Motor neuron (in vitro differentiated cells): ENCODE results near the gene DCTD. TPM values are rescaled to one million over a fixed set of nuclear protein-coding genes. Genes with fewer than 3 reads are reported as not detected.
A peak's percentile ranks its signal among the peaks of the same experiment; 100 is the strongest.

ENCODE experiments used
- ATAC-seq, 8 experiments: fragments of 200-7000 bp; cut with Tn5 transposase; replicated peaks in 6 of 8; 2 replicates each; pipeline ENCODE4 v1.8.0; 2021; ENCODE audit warnings: mild to moderate bottlenecking in 8 of 8, moderate library complexity in 8 of 8
- H3K27ac ChIP-seq, 2 donors: fragments of 250-450 bp; sonication (Bioruptor Pico); 2 replicates each; pipeline ENCODE4 v1.9.0; 2021; ENCODE audit warnings: antibody characterized with exemption in 2 of 2, mild to moderate bottlenecking in 2 of 2, moderate library complexity in 1 of 2
- H3K4me1 ChIP-seq, 2 donors: fragments of 250-450 bp; sonication (Bioruptor Pico); replicated peaks in 1 of 2; 2 replicates each; pipeline ENCODE4 v1.6.1; 2021; ENCODE audit warnings: antibody characterized with exemption in 2 of 2, mild to moderate bottlenecking in 2 of 2, moderate library complexity in 1 of 2
- H3K4me3 ChIP-seq, 5 donors: fragments of 250-450 bp; sonication (Bioruptor Pico); 2 replicates each; pipeline ENCODE4 v1.9.0; 2021; ENCODE audit warnings: antibody characterized with exemption in 5 of 5, mild to moderate bottlenecking in 5 of 5, moderate library complexity in 4 of 5
- WGBS, 10 experiments: fragments of 450-650 bp; shearing (Covaris generic); methylation state at CpG; one replicate each; pipeline ENCODE4 v1.0.0; 2022; 5-methylcytosine and 5-hydroxymethylcytosine counted together
- in situ Hi-C, 9 experiments: fragments of 400-800 bp; cut with MboI; loops; one replicate each; pipeline ENCODE4 v1.15.0; 2021; ENCODE audit warnings: low sequenced_read_pairs in 9 of 9, low pct_unique_long_range_greater_than_20kb in 2 of 9; ENCODE audit not compliant: unreplicated experiment in 9 of 9
- total RNA-seq, 8 experiments: library from RNA; unstranded; fragments of 300-600 nt; gene quantifications; 2 replicates each; pipeline versions ENCODE4 v1.2.3 to v1.2.4, GENCODE V29; 2022

Gene DCTD
- total RNA-seq, 8 experiments from 2014 or later, result 26.8 to 99.4 (median 55.5) TPM

DNA sequence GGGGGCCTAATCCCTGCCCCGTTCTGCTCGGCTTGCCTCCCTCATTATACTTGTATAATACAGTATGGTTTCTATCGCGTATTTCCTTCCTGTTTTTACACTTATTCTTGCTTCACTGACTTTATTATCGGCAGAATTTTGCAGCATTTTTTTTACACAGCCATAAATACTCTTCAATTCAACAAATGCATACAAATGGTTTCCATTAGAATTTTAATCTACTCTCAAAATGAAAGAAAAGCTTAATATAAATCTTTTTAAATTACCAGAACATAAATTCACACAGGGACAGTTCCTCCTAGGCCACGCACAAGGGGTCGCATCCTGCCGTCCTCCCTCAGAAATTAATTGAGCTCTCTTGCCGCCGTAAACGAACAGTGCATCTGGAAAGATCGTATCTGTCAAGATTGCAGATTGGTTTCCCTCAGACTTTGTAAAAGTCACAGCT lies 42.9 kb downstream of the DCTD start:
- H3K4me3 ChIP-seq, result peak overlapping the region in 1 of 5 donors; percentile 2
- peak in 5 of 8 experiments; percentile 74 to 89 (median 82) for ATAC-seq
- H3K4me1 ChIP-seq, result peaks cover 39 to 42% of the 10 kb centered on the region in 2 donors
- WGBS, 10 experiments, result 9 to 92% (median 43%) methylated on average over 6 to 12 of the region's 12 CpGs
- H3K27ac ChIP-seq, result peak overlapping the region; percentile 4 to 38
- in situ Hi-C loops, result no loop called here

- in situ Hi-C loops, result no loop called here
- Histone ChIP-seq H3K27ac (peak overlapping the region; percentile 4 to 38), H3K4me1 (peaks cover 39 to 42% of the 10 kb centered on the region in 2 donors), H3K4me3 (no peak overlapping the region)
- ATAC-seq, result peak in 2 of 8 experiments; percentile 2 to 4
- 75 to 100% (median 90%) methylated on average over 1 to 7 of the region's 13 CpGs; no CpG with 5 or more reads in 4 of the 10 experiments for WGBS, 10 experiments
These were observed 43.5 kb downstream of the DCTD start for GRCh38 chr4:182873726-182874125.

- H3K27ac ChIP-seq, result peak overlapping the region; percentile 4 to 38
- peaks cover 37 to 39% of the 10 kb centered on the region in 2 donors for H3K4me1 ChIP-seq
- H3K4me3 ChIP-seq, result no peak overlapping the region
- in situ Hi-C loops, result no loop called here
- 77 to 100% (median 93%) methylated on average over 2 to 11 of the region's 15 CpGs; no CpG with 5 or more reads in 2 of the 10 experiments for WGBS, 10 experiments
- ATAC-seq, result no peak
These were observed 43.9 kb downstream of the DCTD start for GRCh38 chr4:182873289-182873688.

GRCh38 chr4:182872886-182873285 lies 44.3 kb downstream of the DCTD start:
- in situ Hi-C loops, result no loop called here
- WGBS, 10 experiments, result 82 to 97% (median 94%) methylated on average over 4 to 12 of the region's 13 CpGs; no CpG with 5 or more reads in 3 of the 10 experiments
- Histone ChIP-seq H3K4me3 (no peak overlapping the region), H3K27ac (no peak overlapping the region), H3K4me1 (peaks cover 35 to 39% of the 10 kb centered on the region in 2 donors)
- ATAC-seq, result no peak

DNA sequence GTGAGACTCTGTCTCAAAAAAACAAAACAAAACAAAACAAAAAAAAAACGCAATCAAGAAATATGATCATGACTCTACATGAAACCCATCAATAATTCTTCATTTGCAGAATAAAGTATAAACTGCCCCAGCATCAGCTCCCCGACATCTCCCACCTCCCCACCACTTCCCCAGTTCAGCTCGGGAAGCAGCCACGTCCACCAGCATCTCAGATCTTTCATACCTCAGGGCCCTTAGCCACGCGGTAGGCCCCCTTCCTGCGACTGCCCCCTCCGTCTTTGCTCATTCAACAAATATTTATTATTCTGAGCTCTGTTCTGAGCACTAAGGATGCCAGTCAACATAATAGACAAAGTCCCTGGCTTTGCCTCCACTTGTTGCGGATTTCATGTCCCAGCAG lies 45.6 kb downstream of the DCTD start:
- 50 to 100% (median 79%) methylated on average over 2 to 8 of the region's 9 CpGs; no CpG with 5 or more reads in 2 of the 10 experiments for WGBS, 10 experiments

DNA sequence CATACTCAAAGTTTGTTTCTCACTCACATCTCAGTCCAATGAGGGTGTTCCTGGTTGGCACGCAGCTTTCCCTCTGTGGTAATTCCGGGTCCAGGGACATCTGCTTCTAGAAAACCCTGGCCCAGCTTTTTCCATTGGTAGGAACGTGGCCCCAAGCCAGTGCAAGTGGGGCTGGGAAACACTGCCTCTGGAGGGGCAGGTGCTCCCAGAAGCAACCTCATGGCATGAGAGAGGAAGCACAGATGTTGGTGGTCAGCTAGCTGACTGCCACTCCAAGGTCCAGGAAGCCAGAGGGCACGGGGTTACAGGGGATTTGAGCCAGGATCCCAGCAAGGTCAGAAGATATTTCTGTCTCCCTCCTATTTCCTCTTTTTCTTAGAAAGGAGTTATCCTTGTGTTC lies 47.5 kb downstream of the DCTD start:
- H3K27ac ChIP-seq, result no peak overlapping the region
- no peak for ATAC-seq
- WGBS, 10 experiments, result 31 to 100% (median 71%) methylated on average over 1 to 3 of the region's 4 CpGs; no CpG with 5 or more reads in 3 of the 10 experiments
- peaks cover 31 to 42% of the 10 kb centered on the region in 2 donors for H3K4me1 ChIP-seq
- H3K4me3 ChIP-seq, result no peak overlapping the region
- in situ Hi-C loops, result no loop called here

More for the DNA sequence above, 45.6 kb downstream of the DCTD start:
- Histone ChIP-seq H3K4me1 (peaks cover 40 to 44% of the 10 kb centered on the region in 2 donors), H3K27ac (no peak overlapping the region), H3K4me3 (no peak overlapping the region)
- ATAC-seq, result no peak
- in situ Hi-C loops, result no loop called here

- no peak for ATAC-seq
- 20 to 86% (median 52%) methylated on average over 1 to 5 of the region's 5 CpGs; no CpG with 5 or more reads in 2 of the 10 experiments for WGBS, 10 experiments
- Histone ChIP-seq H3K4me1 (peaks cover 17 to 28% of the 10 kb centered on the region in 2 donors), H3K4me3 (no peak overlapping the region), H3K27ac (no peak overlapping the region)
- in situ Hi-C loops, result no loop called here
These were observed 50.4 kb downstream of the DCTD start for GRCh38 chr4:182866746-182867145.

DNA sequence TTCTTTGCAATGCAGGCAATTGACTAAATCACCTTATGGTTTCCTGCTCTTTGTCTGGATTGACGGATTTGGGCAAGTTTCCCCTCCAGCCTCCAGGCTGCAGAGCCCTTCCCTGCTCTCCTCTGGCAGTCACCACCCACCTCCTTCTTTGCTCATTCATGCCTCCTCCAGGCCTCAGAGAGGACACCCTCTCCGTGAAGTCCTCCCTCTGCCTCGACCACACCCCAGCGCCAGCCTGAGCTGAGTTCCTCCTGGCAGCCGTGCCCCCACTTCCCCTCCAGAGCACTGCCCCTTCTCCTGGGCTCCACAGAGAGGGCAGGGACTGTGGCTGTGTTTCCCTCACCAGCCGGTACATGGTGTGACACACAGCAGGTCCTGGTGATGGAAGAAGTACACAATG lies 53.7 kb downstream of the DCTD start:
- in situ Hi-C loops, result no loop called here
- Histone ChIP-seq H3K27ac (no peak overlapping the region), H3K4me1 (peaks cover 17 to 28% of the 10 kb centered on the region in 2 donors), H3K4me3 (no peak overlapping the region)
- 53 to 100% (median 67%) methylated on average over 1 to 5 of the region's 6 CpGs; no CpG with 5 or more reads in 5 of the 10 experiments for WGBS, 10 experiments
- ATAC-seq, result peak in 1 of 8 experiments; percentile 32

- in situ Hi-C loops, result no loop called here
- Histone ChIP-seq H3K4me3 (no peak overlapping the region), H3K4me1 (peaks cover 17 to 28% of the 10 kb centered on the region in 2 donors), H3K27ac (no peak overlapping the region)
- ATAC-seq, result no peak
- 80 to 100% (median 94%) methylated on average over 1 to 4 of the region's 12 CpGs; no CpG with 5 or more reads in 5 of the 10 experiments for WGBS, 10 experiments
These were observed 54.3 kb downstream of the DCTD start for GRCh38 chr4:182862921-182863320.

DNA sequence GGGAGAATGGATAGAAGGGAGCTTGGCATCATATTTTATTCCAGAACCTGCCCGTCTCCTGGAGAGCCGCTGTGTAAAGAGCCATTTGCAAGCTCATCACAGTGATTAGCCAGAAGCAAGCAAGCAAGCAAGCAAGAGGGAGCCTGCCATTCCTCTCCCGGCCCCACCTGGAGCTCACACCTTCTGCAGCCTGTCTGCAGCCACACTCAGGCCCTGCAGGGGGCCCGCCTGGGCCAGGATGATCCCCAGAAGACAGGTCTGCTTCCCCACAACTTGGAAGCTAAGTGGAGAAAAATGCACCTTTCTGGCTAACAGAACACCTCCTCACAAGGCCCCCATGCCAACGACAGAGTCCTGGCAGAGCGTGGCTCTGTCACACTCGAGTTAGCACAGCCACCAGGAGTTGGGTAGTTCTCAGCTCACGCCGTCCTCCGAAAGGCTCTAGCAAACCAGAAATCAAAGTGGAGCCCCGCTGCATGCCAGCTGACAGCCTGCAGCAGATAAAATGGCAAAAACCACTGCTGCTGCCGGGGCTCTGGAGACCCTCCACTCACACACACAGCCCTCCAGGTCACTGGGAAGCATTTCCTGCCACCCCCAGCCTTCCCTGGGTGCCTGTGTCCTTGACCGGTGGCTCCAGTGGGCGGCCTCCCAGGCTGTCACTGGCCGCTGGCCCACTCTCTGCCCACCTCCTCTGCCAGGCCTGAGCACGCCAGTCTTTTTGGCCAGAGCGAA lies 54.9 kb downstream of the DCTD start:
- ATAC-seq, result no peak
- peaks cover 17 to 28% of the 10 kb centered on the region in 2 donors for H3K4me1 ChIP-seq
- H3K4me3 ChIP-seq, result no peak overlapping the region
- no peak overlapping the region for H3K27ac ChIP-seq
- in situ Hi-C loops, result no loop called here
- WGBS, 10 experiments, result 33 to 100% (median 89%) methylated on average over 1 to 7 of the region's 17 CpGs; no CpG with 5 or more reads in 3 of the 10 experiments

- Histone ChIP-seq H3K4me3 (no peak overlapping the region), H3K4me1 (peaks cover 9 to 19% of the 10 kb centered on the region in 2 donors), H3K27ac (no peak overlapping the region)
- ATAC-seq, result no peak
- in situ Hi-C loops, result no loop called here
- WGBS, 10 experiments, result 0 to 100% (median 73%) methylated on average over 2 to 6 of the region's 10 CpGs; no CpG with 5 or more reads in 5 of the 10 experiments
These were observed 55.8 kb downstream of the DCTD start for GRCh38 chr4:182861346-182861745.

- no peak for ATAC-seq
- in situ Hi-C loops, result no loop called here
- Histone ChIP-seq H3K27ac (no peak overlapping the region), H3K4me1 (peaks cover under 1 to 9% of the 10 kb centered on the region in 2 donors), H3K4me3 (no peak overlapping the region)
- 58 to 100% (median 95%) methylated on average over 2 of the region's 2 CpGs; no CpG with 5 or more reads in 3 of the 10 experiments for WGBS, 10 experiments
These were observed 57.5 kb downstream of the DCTD start for GRCh38 chr4:182859730-182860129.

GRCh38 chr4:182858711-182859110 lies 58.5 kb downstream of the DCTD start:
- no peak for ATAC-seq
- in situ Hi-C loops, result no loop called here

More at GRCh38 chr4:182858711-182859110, 58.5 kb downstream of the DCTD start:
- Histone ChIP-seq H3K4me1 (peaks cover 5 to 12% of the 10 kb centered on the region in 2 donors), H3K4me3 (no peak overlapping the region), H3K27ac (no peak overlapping the region)
- WGBS, 10 experiments, result 17 to 100% (median 90%) methylated on average over 1 to 4 of the region's 4 CpGs; no CpG with 5 or more reads in 5 of the 10 experiments
